ENCODE results near the gene SPIRE1. TPM values are rescaled to one million over a fixed set of nuclear protein-coding genes. Genes with fewer than 3 reads are reported as not detected.

Gene SPIRE1
- total RNA-seq (1 to 10 TPM; 8.1 to 9.9 TPM), polyA plus RNA-seq (2.2 TPM)

GRCh38 chr18:12657684-12658425 lies at the start of gene SPIRE1:
TSS of gene SPIRE1 (minus strand) at chr18:12658107. CDS start at chr18:12657866, 241 bp downstream.
- H3K27me3 ChIP-seq (ENCODE audit: insufficient read depth, low read length, poor library complexity, severe bottlenecking), result no peaks in the 10 kb centered on the region
- peak within 1 kb of the TSS in 7 of 8 donors; percentile 50 to 97 (median 63) for H3K27ac Mint-ChIP-seq
- H3K4me1 ChIP-seq (ENCODE audit: insufficient read depth, low read length), result peaks cover 7% of the 10 kb centered on the region
- H3K27me3 Mint-ChIP-seq, result peaks cover 0 to 2% of the 10 kb centered on the region in 2 donors
- no peaks in the 10 kb centered on the region for H3K9me3 ChIP-seq (ENCODE audit: low read length)
- H3K9me3 Mint-ChIP-seq, result no peaks in the 10 kb centered on the region
- ChIA-PET CTCF (interaction anchor here (0.9 to 3.5 kb wide), 4 partner anchors 13 to 330 kb away, joined by 3 to 23 read pairs (median 5); no protein-coding TSS in a partner anchor), POLR2A (interaction anchor here (0.5 to 0.6 kb wide), 2 partner anchors 265 to 281 kb away, joined by 3 read pairs; partner anchors contain the start of gene AFG3L2)
- peaks cover 0 to 2% (median 0%) of the 10 kb centered on the region in 3 donors for H3K36me3 Mint-ChIP-seq
- H3K4me3 Mint-ChIP-seq, result peak within 1 kb of the TSS; percentile 85 to 94 (median 89)
- H3K4me3 ChIP-seq (ENCODE audit: low read length), result peak within 1 kb of the TSS; percentile 59
- peaks cover 17 to 24% (median 18%) of the 10 kb centered on the region in 3 donors for H3K4me1 Mint-ChIP-seq
- H3K27ac ChIP-seq (ENCODE audit: low read depth, low read length), result peak within 1 kb of the TSS; percentile 30
- DNase-seq, result peak; percentile 19 to 60 (median 34)
- no peaks in the 10 kb centered on the region for H3K36me3 ChIP-seq (ENCODE audit: insufficient read depth, low read length)

- CTCF ChIA-PET, result interaction anchor here (1.8 to 2.0 kb wide), 2 partner anchors 23 to 231 kb away, joined by 4 to 9 read pairs; no protein-coding TSS in a partner anchor
- Histone ChIP-seq H3K4me1 (ENCODE audit: insufficient read depth, low read length) (peaks cover 42% of the 10 kb centered on the region), H3K36me3 (ENCODE audit: insufficient read depth, low read length) (peaks cover 11% of the 10 kb centered on the region), H3K9me3 (ENCODE audit: low read length) (no peaks in the 10 kb centered on the region), H3K27me3 (ENCODE audit: insufficient read depth, low read length, poor library complexity, severe bottlenecking) (no peaks in the 10 kb centered on the region), H3K27ac (ENCODE audit: low read depth, low read length) (peak overlapping the region; percentile 84), H3K4me3 (ENCODE audit: low read length) (peak overlapping the region; percentile 87)
- Mint-ChIP-seq H3K9me3 (no peaks in the 10 kb centered on the region), H3K27me3 (no peaks in the 10 kb centered on the region), H3K27ac (peak overlapping the region; percentile 90 to 100 (median 98)), H3K36me3 (peaks cover 0 to 56% (median 9%) of the 10 kb centered on the region in 3 donors), H3K4me1 (peaks cover 46 to 60% (median 58%) of the 10 kb centered on the region in 3 donors), H3K4me3 (peak overlapping the region; percentile 91 to 99 (median 96))
- POLR2A ChIA-PET, result interaction anchor here (0.6 to 1.7 kb wide), 2 partner anchors 158 to 326 kb away, joined by 3 to 10 read pairs; partner anchors contain the start of gene AFG3L2
- no peak for DNase-seq
These were observed 45.8 kb upstream of the SPIRE1 start for GRCh38 chr18:12703664-12704063.

GRCh38 chr18:12703096-12703567 lies 45.2 kb upstream of the SPIRE1 start:
- peaks cover 46 to 61% (median 60%) of the 10 kb centered on the region in 3 donors for H3K4me1 Mint-ChIP-seq
- Histone ChIP-seq H3K27me3 (ENCODE audit: insufficient read depth, low read length, poor library complexity, severe bottlenecking) (no peaks in the 10 kb centered on the region), H3K36me3 (ENCODE audit: insufficient read depth, low read length) (peaks cover 13% of the 10 kb centered on the region), H3K9me3 (ENCODE audit: low read length) (no peaks in the 10 kb centered on the region), H3K4me3 (ENCODE audit: low read length) (peak overlapping the region; percentile 87), H3K4me1 (ENCODE audit: insufficient read depth, low read length) (peaks cover 42% of the 10 kb centered on the region), H3K27ac (ENCODE audit: low read depth, low read length) (peak overlapping the region; percentile 84)
- peaks cover 0 to 56% (median 11%) of the 10 kb centered on the region in 3 donors for H3K36me3 Mint-ChIP-seq
- ChIA-PET CTCF (interaction anchor here (1.3 to 2.2 kb wide), 5 partner anchors 11 to 326 kb away, joined by 3 to 9 read pairs (median 5); partner anchors contain the start of gene AFG3L2), POLR2A (interaction anchor here (0.6 to 1.7 kb wide), 7 partner anchors 20 to 326 kb away, joined by 3 to 10 read pairs (median 3); partner anchors contain the start of genes AFG3L2, CEP192, PRELID3A and SEH1L)
- H3K27me3 Mint-ChIP-seq, result no peaks in the 10 kb centered on the region
- peak overlapping the region; percentile 90 to 100 (median 98) for H3K27ac Mint-ChIP-seq
- no peaks in the 10 kb centered on the region for H3K9me3 Mint-ChIP-seq
- peak overlapping the region; percentile 91 to 99 (median 96) for H3K4me3 Mint-ChIP-seq
- DNase-seq, result no peak

GRCh38 chr18:12702221-12703095 lies 44.6 kb upstream of the SPIRE1 start, which contains the start of the genes CEP76 and PSMG2:
TSS of gene CEP76 (minus strand) at chr18:12702723. CDS start at chr18:12702548, 175 bp downstream.
TSS of gene PSMG2 (plus strand) at chr18:12703042. CDS start at chr18:12703108, 66 bp downstream.
- Histone ChIP-seq H3K4me1 (ENCODE audit: insufficient read depth, low read length) (peaks cover 42% of the 10 kb centered on the region), H3K4me3 (ENCODE audit: low read length) (peak within 1 kb of the TSS; percentile 87), H3K27me3 (ENCODE audit: insufficient read depth, low read length, poor library complexity, severe bottlenecking) (no peaks in the 10 kb centered on the region), H3K27ac (ENCODE audit: low read depth, low read length) (peak within 1 kb of the TSS; percentile 84), H3K36me3 (ENCODE audit: insufficient read depth, low read length) (peaks cover 8% of the 10 kb centered on the region), H3K9me3 (ENCODE audit: low read length) (no peaks in the 10 kb centered on the region)
- Mint-ChIP-seq H3K27ac (peak within 1 kb of the TSS; percentile 90 to 100 (median 98)), H3K4me3 (peak within 1 kb of the TSS; percentile 91 to 99 (median 96)), H3K27me3 (no peaks in the 10 kb centered on the region), H3K9me3 (no peaks in the 10 kb centered on the region), H3K4me1 (peaks cover 43 to 61% (median 59%) of the 10 kb centered on the region in 3 donors), H3K36me3 (peaks cover 0 to 50% (median 8%) of the 10 kb centered on the region in 3 donors)
- ChIA-PET CTCF (interaction anchor here (1.0 to 2.2 kb wide), 6 partner anchors 12 to 325 kb away, joined by 3 to 9 read pairs (median 4); partner anchors contain the start of gene AFG3L2), POLR2A (interaction anchor here (0.6 to 1.7 kb wide), 10 partner anchors 17 to 332 kb away, joined by 3 to 10 read pairs (median 5); partner anchors contain the start of genes AFG3L2, CEP192, PRELID3A and PTPN2)
- DNase-seq, result peak; percentile 75 to 90 (median 86)

GRCh38 chr18:12701161-12701560 lies 43.3 kb upstream of the SPIRE1 start:
- Mint-ChIP-seq H3K4me3 (peak overlapping the region; percentile 91 to 99 (median 96)), H3K4me1 (peaks cover 40 to 54% (median 52%) of the 10 kb centered on the region in 3 donors), H3K36me3 (peaks cover 0 to 44% (median 7%) of the 10 kb centered on the region in 3 donors), H3K9me3 (no peaks in the 10 kb centered on the region), H3K27ac (peak overlapping the region; percentile 90 to 100 (median 98)), H3K27me3 (no peaks in the 10 kb centered on the region)
- DNase-seq, result no peak
- Histone ChIP-seq H3K9me3 (ENCODE audit: low read length) (no peaks in the 10 kb centered on the region), H3K4me1 (ENCODE audit: insufficient read depth, low read length) (peaks cover 42% of the 10 kb centered on the region), H3K36me3 (ENCODE audit: insufficient read depth, low read length) (peaks cover 3% of the 10 kb centered on the region), H3K27me3 (ENCODE audit: insufficient read depth, low read length, poor library complexity, severe bottlenecking) (no peaks in the 10 kb centered on the region), H3K27ac (ENCODE audit: low read depth, low read length) (no peak overlapping the region), H3K4me3 (ENCODE audit: low read length) (peak overlapping the region; percentile 87)
- ChIA-PET CTCF (interaction anchor here (0.9 to 2.2 kb wide), 3 partner anchors 26 to 324 kb away, joined by 4 to 5 read pairs (median 4); partner anchors contain the start of gene AFG3L2), POLR2A (no interaction called here)

GRCh38 chr18:12699747-12700146 lies 41.8 kb upstream of the SPIRE1 start:
- POLR2A ChIA-PET, result no interaction called here
- DNase-seq, result no peak
- Mint-ChIP-seq H3K4me1 (peaks cover 32 to 41% (median 40%) of the 10 kb centered on the region in 3 donors), H3K27me3 (no peaks in the 10 kb centered on the region), H3K9me3 (no peaks in the 10 kb centered on the region), H3K27ac (peak overlapping the region in 1 of 8 donors; percentile 90), H3K36me3 (peaks cover 0 to 44% (median 9%) of the 10 kb centered on the region in 3 donors), H3K4me3 (no peak overlapping the region)
- H3K36me3 ChIP-seq (ENCODE audit: insufficient read depth, low read length), result peaks cover 3% of the 10 kb centered on the region
- CTCF ChIA-PET, result no interaction called here
- H3K27me3 ChIP-seq (ENCODE audit: insufficient read depth, low read length, poor library complexity, severe bottlenecking), result no peaks in the 10 kb centered on the region
- no peaks in the 10 kb centered on the region for H3K9me3 ChIP-seq (ENCODE audit: low read length)
- no peak overlapping the region for H3K27ac ChIP-seq (ENCODE audit: low read depth, low read length)
- H3K4me1 ChIP-seq (ENCODE audit: insufficient read depth, low read length), result peaks cover 29% of the 10 kb centered on the region
- H3K4me3 ChIP-seq (ENCODE audit: low read length), result no peak overlapping the region

GRCh38 chr18:12694032-12694431 lies 36.1 kb upstream of the SPIRE1 start:
- H3K9me3 Mint-ChIP-seq, result no peaks in the 10 kb centered on the region
- H3K27me3 Mint-ChIP-seq, result no peaks in the 10 kb centered on the region
- POLR2A ChIA-PET, result no interaction called here
- H3K27ac ChIP-seq (ENCODE audit: low read depth, low read length), result no peak overlapping the region
- H3K4me1 Mint-ChIP-seq, result peaks cover 0 to 8% (median 4%) of the 10 kb centered on the region in 3 donors
- CTCF ChIA-PET, result interaction anchor here (1.2 to 1.6 kb wide), 2 partner anchors 12 to 240 kb away, joined by 3 read pairs; no protein-coding TSS in a partner anchor
- H3K36me3 Mint-ChIP-seq, result peaks cover 0 to 40% (median 15%) of the 10 kb centered on the region in 3 donors
- H3K27ac Mint-ChIP-seq, result peak overlapping the region in 2 of 8 donors; percentile 51 to 60
- H3K4me3 Mint-ChIP-seq, result no peak overlapping the region
- no peaks in the 10 kb centered on the region for H3K27me3 ChIP-seq (ENCODE audit: insufficient read depth, low read length, poor library complexity, severe bottlenecking)
- H3K9me3 ChIP-seq (ENCODE audit: low read length), result no peaks in the 10 kb centered on the region
- DNase-seq, result no peak
- no peaks in the 10 kb centered on the region for H3K4me1 ChIP-seq (ENCODE audit: insufficient read depth, low read length)
- H3K36me3 ChIP-seq (ENCODE audit: insufficient read depth, low read length), result peaks cover 7% of the 10 kb centered on the region
- no peak overlapping the region for H3K4me3 ChIP-seq (ENCODE audit: low read length)
